ENCODE data around the gene ZNF823. TPM values are rescaled to one million over a fixed set of nuclear protein-coding genes. Genes with fewer than 3 reads are reported as not detected.

Gene ZNF823
- total and polyA plus RNA-seq, 2 of the 13 experiments (the other 11 are each of a cell fraction or from before 2014, with no cell fraction given): 5.7 to 11.7 TPM

GRCh38 chr19:11680689-11681302, 58.0 kb downstream of the ZNF823 start:
- BruUV-seq (replicated peaks): no TSS peak
- Histone ChIP-seq H3K27ac (ENCODE audit: extremely low read length, insufficient read depth, low read length) (no peak overlapping the region), H4K20me1 (ENCODE audit: insufficient read depth, low read length) (no peaks in the 10 kb centered on the region), H3K79me2 (ENCODE audit: insufficient read depth, low read length) (no peaks in the 10 kb centered on the region), H3K4me1 (ENCODE audit: insufficient read depth, low read length) (peaks cover 10% of the 10 kb centered on the region; the same call in 1 of the 2 replicates), H3K4me2 (ENCODE audit: low read depth, low read length) (no peak overlapping the region), H3K4me3 (replicated peaks in 1 of 3; ENCODE audit: insufficient read depth in 1 of 3, low read depth in 2 of 3, low read length in 3 of 3) (no peak overlapping the region), H3K27me3 (ENCODE audit: control insufficient read depth in 1 of 2, insufficient read depth in 2 of 2, low read length in 2 of 2) (no peaks in the 10 kb centered on the region), H2AFZ (ENCODE audit: low read length) (no peak overlapping the region), H3K36me3 (replicated peaks in 1 of 2; ENCODE audit: control insufficient read depth in 1 of 2, insufficient read depth in 2 of 2, low read length in 2 of 2) (peaks cover 0 to 7% of the 10 kb centered on the region in 2 experiments; a peak in 2 of 5 replicates), H3K9ac (ENCODE audit: insufficient read depth, low read depth, low read length) (no peak overlapping the region), H3K9me3 (ENCODE audit: low read length) (peaks cover 10% of the 10 kb centered on the region; the same call in 1 of the 2 replicates)
- no peak for DNase-seq (ENCODE audit: low spot score)
- ChIA-PET POLR2A (no interaction called here), CTCF (ENCODE audit: low intra/inter-chr PET ratio, low total read pairs) (no interaction called here)
- no peak for FAIRE-seq
- no peak for ATAC-seq
- TF ChIP-seq ZNF280D (CRISPR knock-in tag; IDR thresholded peaks at IDR 0.05): 0 out of 2 replicates have a peak, but pooled peaks have one; percentile 34
- TF ChIP-seq SRSF9 (IDR thresholded peaks at IDR 0.05; ENCODE audit: borderline replicate concordance, insufficient read depth, low read depth, low read length, poor library complexity, severe bottlenecking): no peak
- no peak for TF ChIP-seq TEAD2 (CRISPR knock-in tag; IDR thresholded peaks at IDR 0.05)
- in situ Hi-C loops (cut with HindIII; ENCODE audit: extremely low pct_ligation_motif_present, low pct_unique_long_range_greater_than_20kb) (no loop called here), intact Hi-C loops (cut with micrococcal nuclease; ENCODE audit: unreplicated experiment) (no loop called here)
- WGBS (ENCODE audit: low lambda C conversion rate): 94% methylated on average over 2 of the region's 2 CpGs

- CTCF ChIA-PET (ENCODE audit: low intra/inter-chr PET ratio, low total read pairs): no interaction called here
- FAIRE-seq (no peak), DNase-seq (ENCODE audit: low spot score) (no peak), ATAC-seq (no peak)
- no peak overlapping the region for H2AFZ ChIP-seq (ENCODE audit: low read length)
- H3K27me3 ChIP-seq (ENCODE audit: control insufficient read depth in 1 of 2, insufficient read depth in 2 of 2, low read length in 2 of 2): no peaks in the 10 kb centered on the region
- peaks cover 0 to 7% of the 10 kb centered on the region in 2 experiments; a peak in 2 of 5 replicates for H3K36me3 ChIP-seq (replicated peaks in 1 of 2; ENCODE audit: control insufficient read depth in 1 of 2, insufficient read depth in 2 of 2, low read length in 2 of 2)
- POLR2A ChIA-PET: no interaction called here
- no peak overlapping the region for H3K4me3 ChIP-seq (replicated peaks in 1 of 3; ENCODE audit: insufficient read depth in 1 of 3, low read depth in 2 of 3, low read length in 3 of 3)
- in situ Hi-C loops (cut with HindIII; ENCODE audit: extremely low pct_ligation_motif_present, low pct_unique_long_range_greater_than_20kb) (loop anchor here (10.0 kb wide), 1 partner anchor 106 kb away; no protein-coding TSS in a partner anchor), intact Hi-C loops (cut with micrococcal nuclease; ENCODE audit: unreplicated experiment) (no loop called here)
- peaks cover 10% of the 10 kb centered on the region; the same call in 1 of the 2 replicates for H3K9me3 ChIP-seq (ENCODE audit: low read length)
- no peak overlapping the region for H3K9ac ChIP-seq (ENCODE audit: insufficient read depth, low read depth, low read length)
- H3K27ac ChIP-seq (ENCODE audit: extremely low read length, insufficient read depth, low read length): no peak overlapping the region
- no peaks in the 10 kb centered on the region for H4K20me1 ChIP-seq (ENCODE audit: insufficient read depth, low read length)
- 94% methylated on average over 1 of the region's 1 CpG for WGBS (ENCODE audit: low lambda C conversion rate)
- H3K4me1 ChIP-seq (ENCODE audit: insufficient read depth, low read length): no peaks in the 10 kb centered on the region
- no peaks in the 10 kb centered on the region for H3K79me2 ChIP-seq (ENCODE audit: insufficient read depth, low read length)
- no peak overlapping the region for H3K4me2 ChIP-seq (ENCODE audit: low read depth, low read length)
- BruUV-seq (replicated peaks): no TSS peak
- TF ChIP-seq ZXDC (CRISPR knock-in tag; IDR thresholded peaks at IDR 0.05): no peak
- TF ChIP-seq ATF2 (CRISPR knock-in tag; IDR thresholded peaks at IDR 0.05): no peak
- no peak for TF ChIP-seq ZNF275 (CRISPR knock-in tag; IDR thresholded peaks at IDR 0.05; ENCODE audit: borderline replicate concordance)
- TF ChIP-seq ZNF552 (CRISPR knock-in tag; IDR thresholded peaks at IDR 0.05; ENCODE audit: borderline replicate concordance): no peak
Observed at GRCh38 chr19:11678504-11678903, 60.2 kb downstream of the ZNF823 start.
